Activated T-cell treated with anti-CD3 and anti-CD28 coated beads, Interleukin-2, amount 50 U/mL, for 4 hours (primary cell): ENCODE measurements around the gene CYP2E1. TPM values are rescaled to one million over a fixed set of nuclear protein-coding genes. Genes with fewer than 3 reads are reported as not detected.
"Not testable (repeated sequence)": the region's sequence is repeated elsewhere in the genome, so short reads cannot be mapped to it uniquely, and the experiment has no call there.

Experiments used
- ATAC-seq, 2 donors: fragments of 200-7000 bp; cut with Tn5 transposase; one replicate each; pipeline ENCODE4 v1.10.0; 2021
- DNase-seq: peaks from one replicate; pipeline ENCODE4 v3.0.0-alpha.2; 2020
- H3K27me3 Mint-ChIP-seq: one replicate; pipeline ENCODE4 v1.8.0; 2021; ENCODE audit warnings: low read depth, mixed read lengths
- H3K36me3 Mint-ChIP-seq: one replicate; pipeline ENCODE4 v1.8.0; 2022; ENCODE audit warnings: mixed read lengths; ENCODE audit not compliant: insufficient read depth
- H3K4me1 Mint-ChIP-seq: one replicate; pipeline ENCODE4 v1.8.0; 2021; ENCODE audit warnings: low read depth, mixed read lengths
- H3K4me3 Mint-ChIP-seq: one replicate; pipeline ENCODE4 v1.8.0; 2021; ENCODE audit warnings: mild to moderate bottlenecking, moderate library complexity, mixed read lengths
- H3K9me3 Mint-ChIP-seq: one replicate; pipeline ENCODE4 v1.8.0; 2021; ENCODE audit warnings: mixed read lengths
- total RNA-seq, 3 donors: library from RNA; stranded (reverse); gene quantifications; one replicate each; pipeline ENCODE4 v1.2.1, GENCODE V29; 2021

CYP2E1 gene
- total RNA-seq, 3 donors from 2014 or later, result 0.69 to 1.1 (median 1.0) TPM

GRCh38 chr10:133515471-133515870 lies 11.7 kb upstream of the CYP2E1 start:
- Mint-ChIP-seq H3K4me1 (peaks cover 8% of the 10 kb centered on the region), H3K9me3 (peaks cover 6% of the 10 kb centered on the region), H3K36me3 (no peaks in the 10 kb centered on the region), H3K4me3 (no peak overlapping the region), H3K27me3 (peaks cover 18% of the 10 kb centered on the region)
- ATAC-seq (no peak), DNase-seq (no peak)

GRCh38 chr10:133516057-133516456 lies 11.1 kb upstream of the CYP2E1 start:
- ATAC-seq, result no peak
- Mint-ChIP-seq H3K27me3 (peaks cover 17% of the 10 kb centered on the region), H3K36me3 (no peaks in the 10 kb centered on the region), H3K4me1 (peaks cover 13% of the 10 kb centered on the region), H3K9me3 (peaks cover 2% of the 10 kb centered on the region), H3K4me3 (no peak overlapping the region)
- DNase-seq, result no peak

- DNase-seq, ATAC-seq, H3K4me3 Mint-ChIP-seq, H3K9me3 Mint-ChIP-seq, H3K36me3 Mint-ChIP-seq, H3K27me3 Mint-ChIP-seq: not testable (repeated sequence)
- peaks cover 13% of the 10 kb centered on the region for H3K4me1 Mint-ChIP-seq
Measured at GRCh38 chr10:133518517-133518916, 8.6 kb upstream of the CYP2E1 start.

GRCh38 chr10:133520193-133520738 lies 6.9 kb upstream of the CYP2E1 start:
- ATAC-seq, result peak; percentile 100

GRCh38 chr10:133523631-133524203 lies 3.4 kb upstream of the CYP2E1 start:
- Mint-ChIP-seq H3K27me3 (peaks cover 27% of the 10 kb centered on the region), H3K4me3 (no peak overlapping the region), H3K9me3 (peaks cover 11% of the 10 kb centered on the region), H3K4me1 (peaks cover 17% of the 10 kb centered on the region), H3K36me3 (no peaks in the 10 kb centered on the region)
- no peak for DNase-seq
- no peak for ATAC-seq

More at GRCh38 chr10:133520193-133520738, 6.9 kb upstream of the CYP2E1 start:
- peak overlapping the region; percentile 69 for H3K4me3 Mint-ChIP-seq
- peak; percentile 93 for DNase-seq
- peaks cover 5% of the 10 kb centered on the region for H3K27me3 Mint-ChIP-seq
- no peaks in the 10 kb centered on the region for H3K36me3 Mint-ChIP-seq
- peaks cover 13% of the 10 kb centered on the region for H3K4me1 Mint-ChIP-seq
- peaks cover 11% of the 10 kb centered on the region for H3K9me3 Mint-ChIP-seq

- Mint-ChIP-seq H3K4me1 (peaks cover 23% of the 10 kb centered on the region), H3K36me3 (no peaks in the 10 kb centered on the region), H3K9me3 (peaks cover 11% of the 10 kb centered on the region), H3K27me3 (peaks cover 43% of the 10 kb centered on the region), H3K4me3 (no peak overlapping the region)
- no peak for DNase-seq
- no peak for ATAC-seq
Measured at GRCh38 chr10:133525444-133525843, 1.7 kb upstream of the CYP2E1 start.

- Mint-ChIP-seq H3K4me3 (no peak overlapping the region), H3K27me3 (peaks cover 58% of the 10 kb centered on the region), H3K36me3 (no peaks in the 10 kb centered on the region), H3K9me3 (peaks cover 9% of the 10 kb centered on the region), H3K4me1 (peaks cover 20% of the 10 kb centered on the region)
- DNase-seq (no peak), ATAC-seq (no peak)
Measured at GRCh38 chr10:133527771-133528271, 658 bp downstream of the CYP2E1 start.

GRCh38 chr10:133528296-133528844 lies 1.2 kb downstream of the CYP2E1 start:
- H3K9me3 Mint-ChIP-seq, result peaks cover 4% of the 10 kb centered on the region
- ATAC-seq (peak in 1 of 2 donors; percentile 35), DNase-seq (no peak)
- H3K36me3 Mint-ChIP-seq, result no peaks in the 10 kb centered on the region
- peak overlapping the region; percentile 74 for H3K4me3 Mint-ChIP-seq
- H3K27me3 Mint-ChIP-seq, result peaks cover 63% of the 10 kb centered on the region
- H3K4me1 Mint-ChIP-seq, result peaks cover 20% of the 10 kb centered on the region

GRCh38 chr10:133528845-133529575 lies 1.8 kb downstream of the CYP2E1 start:
- H3K4me1 Mint-ChIP-seq, result peaks cover 20% of the 10 kb centered on the region
- H3K27me3 Mint-ChIP-seq, result peaks cover 65% of the 10 kb centered on the region
- no peak for DNase-seq
- H3K4me3 Mint-ChIP-seq, result peak overlapping the region; percentile 74
- H3K36me3 Mint-ChIP-seq, result no peaks in the 10 kb centered on the region
- H3K9me3 Mint-ChIP-seq, result no peaks in the 10 kb centered on the region
- ATAC-seq, result peak in 1 of 2 donors; percentile 41

- peak overlapping the region; percentile 74 for H3K4me3 Mint-ChIP-seq
- peaks cover 20% of the 10 kb centered on the region for H3K4me1 Mint-ChIP-seq
- H3K36me3 Mint-ChIP-seq, result no peaks in the 10 kb centered on the region
- ATAC-seq, result peak in 1 of 2 donors; percentile 10
- DNase-seq, result no peak
- no peaks in the 10 kb centered on the region for H3K9me3 Mint-ChIP-seq
- peaks cover 65% of the 10 kb centered on the region for H3K27me3 Mint-ChIP-seq
Measured at GRCh38 chr10:133529576-133529946, 2.4 kb downstream of the CYP2E1 start.

- peaks cover 20% of the 10 kb centered on the region for H3K4me1 Mint-ChIP-seq
- peak overlapping the region; percentile 7 for H3K4me3 Mint-ChIP-seq
- DNase-seq (no peak), ATAC-seq (no peak)
- H3K9me3 Mint-ChIP-seq, result no peaks in the 10 kb centered on the region
- no peaks in the 10 kb centered on the region for H3K36me3 Mint-ChIP-seq
- peaks cover 63% of the 10 kb centered on the region for H3K27me3 Mint-ChIP-seq
Measured at GRCh38 chr10:133530506-133530905, 3.3 kb downstream of the CYP2E1 start.

- Mint-ChIP-seq H3K27me3 (peaks cover 49% of the 10 kb centered on the region), H3K4me3 (no peak overlapping the region), H3K9me3 (no peaks in the 10 kb centered on the region), H3K4me1 (peaks cover 20% of the 10 kb centered on the region), H3K36me3 (no peaks in the 10 kb centered on the region)
- DNase-seq (no peak), ATAC-seq (no peak)
Measured at GRCh38 chr10:133532871-133533270, 5.7 kb downstream of the CYP2E1 start.

GRCh38 chr10:133534417-133534816 lies 7.3 kb downstream of the CYP2E1 start:
- H3K9me3 Mint-ChIP-seq, result no peaks in the 10 kb centered on the region
- H3K27me3 Mint-ChIP-seq, result peaks cover 38% of the 10 kb centered on the region
- DNase-seq (no peak), ATAC-seq (no peak)
- H3K4me1 Mint-ChIP-seq, result peaks cover 11% of the 10 kb centered on the region
- no peaks in the 10 kb centered on the region for H3K36me3 Mint-ChIP-seq
- H3K4me3 Mint-ChIP-seq, result no peak overlapping the region

GRCh38 chr10:133536198-133536597 lies 9.0 kb downstream of the CYP2E1 start:
- Mint-ChIP-seq H3K4me3 (no peak overlapping the region), H3K27me3 (peaks cover 21% of the 10 kb centered on the region), H3K4me1 (no peaks in the 10 kb centered on the region), H3K9me3 (no peaks in the 10 kb centered on the region), H3K36me3 (no peaks in the 10 kb centered on the region)
- DNase-seq (no peak), ATAC-seq (no peak)
